Endothelial cell of umbilical vein (primary cell): ENCODE measurements around the gene SON. TPM values are rescaled to one million over a fixed set of nuclear protein-coding genes. Genes with fewer than 3 reads are reported as not detected.

ENCODE experiments used
- BruUV-seq: library from RNA; stranded (reverse); fragments of 400-500 nt; replicated peaks from 2 replicates; lab custom pipeline; 2021; lab: Mats Ljungman, UMichigan
- CTCF ChIA-PET: fragments of 300-600, 350-600 bp; sonication (Branson Sonifier 250); formaldehyde crosslinking; loops from one replicate; lab custom pipeline; 2021; ENCODE audit warnings: antibody characterized with exemption, inconsistent platforms; lab: Charles Lee
- POLR2A ChIA-PET: fragments of 300-600, 350-600 bp; sonication (Branson Sonifier 250); formaldehyde crosslinking; loops from one replicate; lab custom pipeline; 2021; ENCODE audit warnings: antibody characterized with exemption, inconsistent platforms; lab: Charles Lee
- DNase-seq: peaks from one replicate; pipeline ENCODE4 v3.0.0-alpha.2; 2011; ENCODE audit warnings: low read depth, low spot score
- FAIRE-seq: peaks from 2 replicates; lab custom pipeline; 2011; peaks lifted over from hg19 to GRCh38; lab: Jason Lieb, UNC
- H2AFZ ChIP-seq: 2 replicates; pipeline ENCODE4 v1.6.0; 2012; ENCODE audit warnings: low read depth, low read length, control low read depth, inconsistent platforms
- H3K27ac ChIP-seq: 2 replicates; pipeline ENCODE4 v1.5.1; 2011; ENCODE audit warnings: low read depth, mild to moderate bottlenecking, control low read depth, low read length, moderate library complexity; ENCODE audit not compliant: insufficient read depth
- H3K27me3 ChIP-seq, 2 experiments: 2 replicates each; pipeline versions ENCODE4 v1.6.0 to v1.6.1; 2011; ENCODE audit warnings: low read length in 2 of 2, mixed read lengths in 1 of 2; ENCODE audit not compliant: control insufficient read depth in 2 of 2, insufficient read depth in 2 of 2
- H3K36me3 ChIP-seq, 2 experiments: 2 replicates in 1 of 2; 3 replicates in 1 of 2; pipeline ENCODE4 v1.5.1; 2011; ENCODE audit warnings: low read length in 2 of 2, mild to moderate bottlenecking in 1 of 2, moderate library complexity in 1 of 2; ENCODE audit not compliant: control insufficient read depth in 2 of 2, insufficient read depth in 2 of 2; ENCODE audit errors: extremely low read depth in 1 of 2
- H3K4me1 ChIP-seq: 3 replicates; pipeline ENCODE4 v1.5.1; 2011; ENCODE audit warnings: mild to moderate bottlenecking, low read length; ENCODE audit not compliant: control insufficient read depth, insufficient read depth; ENCODE audit errors: extremely low read depth
- H3K4me2 ChIP-seq: 2 replicates; pipeline ENCODE4 v1.6.1; 2011; ENCODE audit warnings: low read length, control low read depth, mixed read lengths; ENCODE audit not compliant: insufficient read depth
- H3K4me3 ChIP-seq, 3 experiments: fragments of 200-600 bp in 1 of 3; sonication (generic), shearing (Covaris generic) in 1 of 3; replicated peaks in 1 of 3; 2 replicates each; pipeline ENCODE4 v1.5.1; 2011 to 2016; ENCODE audit warnings: control low read depth in 3 of 3, low read length in 3 of 3, mild to moderate bottlenecking in 2 of 3, inconsistent platforms in 1 of 3, low read depth in 1 of 3, moderate library complexity in 1 of 3; ENCODE audit not compliant: insufficient read depth in 1 of 3
- H3K79me2 ChIP-seq: 2 replicates; pipeline ENCODE4 v1.6.0; 2012; ENCODE audit warnings: low read length, inconsistent platforms; ENCODE audit not compliant: control insufficient read depth, insufficient read depth
- H3K9ac ChIP-seq: replicated peaks from 2 replicates; pipeline ENCODE3; 2011; ENCODE audit warnings: low read length, control low read depth; ENCODE audit not compliant: insufficient read depth; ENCODE audit errors: extremely low read depth
- H3K9me1 ChIP-seq: replicated peaks from 3 replicates; pipeline ENCODE4 v1.6.0; 2011; ENCODE audit warnings: mild to moderate bottlenecking, low read length; ENCODE audit not compliant: control insufficient read depth, insufficient read depth; ENCODE audit errors: extremely low read depth
- H3K9me3 ChIP-seq: replicated peaks from 2 replicates; pipeline ENCODE4 v1.5.1; 2012; ENCODE audit warnings: low read length, inconsistent platforms; ENCODE audit not compliant: control insufficient read depth, insufficient read depth
- H4K20me1 ChIP-seq: replicated peaks from 2 replicates; pipeline ENCODE3; 2011; ENCODE audit warnings: mild to moderate bottlenecking, low read length; ENCODE audit not compliant: control insufficient read depth, insufficient read depth; ENCODE audit errors: extremely low read depth
- MYC ChIP-seq: IDR thresholded peaks from one replicate; pipeline ENCODE4 v1.6.1; 2011; ENCODE audit warnings: mild to moderate bottlenecking, low read depth, low read length
- dilution Hi-C: fragments of 300-500 bp; cut with MboI; formaldehyde crosslinking; loops from one replicate; pipeline ENCODE4 v1.15.0; 2019; ENCODE audit warnings: low sequenced_read_pairs; ENCODE audit not compliant: extremely low pct_ligation_motif_present
- intact Hi-C: fragments of 100-400 bp; cut with micrococcal nuclease; formaldehyde crosslinking; loops from one replicate; pipeline ENCODE4 v1.10.0; 2022
- polyA plus RNA-seq, 4 experiments: library from polyadenylated mRNA; depleted of rRNA in 3 of 4; stranded (reverse) in 3 of 4; unstranded in 1 of 4; fragments of >200 nt; gene quantifications; 2 replicates each; pipeline versions ENCODE4 v1.2.1 to v1.2.3, GENCODE V29; 2011 to 2012; ENCODE audit warnings: missing spikeins in 1 of 4
- total RNA-seq: library from RNA; stranded (reverse); gene quantifications from 2 replicates; pipeline ENCODE4 v1.2.3, GENCODE V29; 2021
- TF ChIP-seq, protein P1 (sequence below): IDR thresholded peaks from 2 replicates; pipeline ENCODE4 v1.6.1; 2011; ENCODE audit not compliant: insufficient read depth, insufficient read length

Gene SON
- total and polyA plus RNA-seq, 2 donors (not counting 3 experiments of a cell fraction or from before 2014, with no cell fraction given) = 107 to 304 TPM

DNA sequence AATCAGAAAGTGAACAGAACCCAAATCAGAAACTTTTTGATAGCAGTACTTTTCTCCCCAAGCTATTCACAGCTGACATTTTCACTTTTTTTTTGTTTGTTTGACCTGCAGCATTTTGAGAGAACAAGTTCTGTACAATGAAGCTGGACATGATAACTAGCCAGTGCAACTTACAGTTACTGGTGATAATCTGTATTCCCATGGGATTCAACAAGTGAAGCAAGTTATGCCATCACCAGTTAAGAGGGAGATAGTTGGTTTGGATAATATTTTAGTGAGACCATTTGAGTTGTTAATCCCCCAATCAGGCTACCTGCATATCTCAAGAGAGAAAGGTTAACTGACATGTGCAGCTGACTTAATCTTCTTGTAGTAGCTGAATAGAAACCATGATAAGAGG, 18.1 kb downstream of the SON start:
- Histone ChIP-seq H3K4me2 (no peak overlapping the region), H4K20me1 (peaks cover 12% of the 10 kb centered on the region), H3K36me3 (peaks cover 15 to 47% of the 10 kb centered on the region in 2 experiments), H3K9me1 (no peaks in the 10 kb centered on the region), H3K27me3 (no peaks in the 10 kb centered on the region), H2AFZ (no peak overlapping the region), H3K9me3 (no peaks in the 10 kb centered on the region), H3K9ac (no peak overlapping the region), H3K27ac (no peak overlapping the region), H3K4me1 (no peaks in the 10 kb centered on the region), H3K79me2 (peaks cover 79% of the 10 kb centered on the region), H3K4me3 (no peak overlapping the region)
- FAIRE-seq = no peak
- ChIA-PET CTCF (no interaction called here), POLR2A (no interaction called here)
- no peak for DNase-seq
- dilution Hi-C loops (no loop called here), intact Hi-C loops (no loop called here)
- no TSS peak for BruUV-seq
- no peak for TF ChIP-seq MYC

DNA sequence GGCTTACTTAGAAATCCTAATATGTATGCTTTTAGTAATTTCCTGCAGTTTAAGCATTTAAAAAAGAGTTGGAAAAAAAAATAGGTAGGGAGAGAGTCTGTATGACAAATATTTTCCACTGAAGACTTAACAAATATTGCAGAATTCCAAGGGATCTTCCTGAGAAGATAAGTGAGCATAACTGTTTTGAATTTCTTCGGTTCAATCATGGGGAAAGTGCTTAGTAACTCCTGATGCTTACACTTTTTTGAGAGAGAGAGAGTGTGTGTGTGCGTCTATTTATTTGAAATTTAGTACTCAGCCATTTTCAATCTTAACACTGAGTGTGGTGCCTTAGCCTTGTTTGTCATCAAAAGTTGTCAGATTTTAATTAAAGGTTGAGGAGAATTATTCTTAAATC, 18.5 kb downstream of the SON start:
- FAIRE-seq (no peak), DNase-seq (no peak)
- Histone ChIP-seq H3K79me2 (peaks cover 75% of the 10 kb centered on the region), H3K9me3 (no peaks in the 10 kb centered on the region), H4K20me1 (peaks cover 12% of the 10 kb centered on the region), H3K4me3 (no peak overlapping the region), H3K36me3 (peaks cover 15 to 47% of the 10 kb centered on the region in 2 experiments), H3K9me1 (no peaks in the 10 kb centered on the region), H3K4me2 (no peak overlapping the region), H3K27me3 (no peaks in the 10 kb centered on the region), H3K9ac (no peak overlapping the region), H3K4me1 (no peaks in the 10 kb centered on the region), H2AFZ (no peak overlapping the region), H3K27ac (no peak overlapping the region)
- TF ChIP-seq, protein P1, sequence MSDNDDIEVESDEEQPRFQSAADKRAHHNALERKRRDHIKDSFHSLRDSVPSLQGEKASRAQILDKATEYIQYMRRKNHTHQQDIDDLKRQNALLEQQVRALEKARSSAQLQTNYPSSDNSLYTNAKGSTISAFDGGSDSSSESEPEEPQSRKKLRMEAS = no peak
- ChIA-PET POLR2A (no interaction called here), CTCF (no interaction called here)
- no TSS peak for BruUV-seq
- intact Hi-C loops = no loop called here
- dilution Hi-C loops = no loop called here
